GM12878 (cell line): ENCODE results near the gene KLRB1. TPM values are rescaled to one million over a fixed set of nuclear protein-coding genes. Genes with fewer than 3 reads are reported as not detected.

Experiments used
- ATF7 ChIP-seq: fragments of 450-650 bp; IDR thresholded peaks from 2 replicates; pipeline ENCODE4 v1.6.1; 2016; ENCODE audit warnings: low read depth, mild to moderate bottlenecking
- BHLHE40 ChIP-seq, 2 experiments: fragments of 450-650 bp in 1 of 2; IDR thresholded peaks; 2 replicates each; pipeline ENCODE4 v1.6.1; 2011 to 2017; ENCODE audit warnings: low read depth in 2 of 2, borderline replicate concordance in 1 of 2, improper control_type of control experiment in 1 of 2, low read length in 1 of 2, mild to moderate bottlenecking in 1 of 2
- HCFC1 ChIP-seq: fragments of 150-350 bp; IDR thresholded peaks from 2 replicates; pipeline ENCODE4 v1.6.1; 2014; ENCODE audit warnings: low read length
- IKZF1 ChIP-seq: fragments of 450-650 bp; conservative IDR thresholded peaks from 2 replicates; pipeline ENCODE4 v1.6.1; 2017; ENCODE audit warnings: antibody characterized with exemption, mild to moderate bottlenecking
- RAD51 ChIP-seq: fragments of 450-650 bp; IDR thresholded peaks from 2 replicates; pipeline ENCODE4 v1.6.1; 2016; ENCODE audit warnings: moderate library complexity, mild to moderate bottlenecking, inconsistent platforms
- RBBP5 ChIP-seq: fragments of 200-600 bp; sonication (generic); conservative IDR thresholded peaks from 2 replicates; pipeline ENCODE4 v1.6.1; 2016
- SPI1 ChIP-seq: IDR thresholded peaks from 2 replicates; pipeline ENCODE4 v1.6.1; 2011; ENCODE audit warnings: low read depth, mild to moderate bottlenecking, low read length, moderate library complexity, borderline replicate concordance; ENCODE audit not compliant: insufficient read depth
- YBX1 ChIP-seq: fragments of 450-650 bp; IDR thresholded peaks from 2 replicates; pipeline ENCODE4 v1.6.1; 2016; ENCODE audit warnings: antibody characterized with exemption
- ZBED1 ChIP-seq: IDR thresholded peaks from 2 replicates; pipeline ENCODE4 v1.6.1; 2016; ENCODE audit warnings: borderline replicate concordance
- polyA plus RNA-seq, 11 experiments: library from polyadenylated mRNA; depleted of rRNA in 4 of 11; unstranded in 6 of 11; stranded (reverse) in 5 of 11; fragments of >200 nt; fragmentation: Nextera tagmentation in 4 of 11; fragmentation: Illumina TruSeq in 1 of 11; extraction: Ambion mirVana in 4 of 11; extraction: Trizol in 1 of 11; gene quantifications; 1 replicate in 1 of 11; 2 replicates in 10 of 11; pipeline versions ENCODE4 v1.2.1 to v1.2.3, GENCODE V29; 2011 to 2016; ENCODE audit warnings: inconsistent platforms in 2 of 11, missing spikeins in 2 of 11, low read depth in 1 of 11
- total RNA-seq, 4 experiments: library from RNA; depleted of rRNA in 3 of 4; stranded (reverse); fragments of >200 nt in 3 of 4; fragmentation: Illumina TruSeq in 1 of 4; extraction: Trizol in 1 of 4; gene quantifications; 2 replicates each; pipeline versions ENCODE4 v1.2.1 to v1.2.3, GENCODE V29; 2013 to 2021
- TF ChIP-seq, protein P1 (sequence below): fragments of 450-650 bp; IDR thresholded peaks from 2 replicates; pipeline ENCODE4 v1.6.1; 2016; ENCODE audit warnings: mild to moderate bottlenecking, moderate library complexity, borderline replicate concordance
- TF ChIP-seq, protein P2 (sequence below): IDR thresholded peaks from 2 replicates; pipeline ENCODE4 v1.6.1; 2011; ENCODE audit warnings: borderline replicate concordance, low read depth, mild to moderate bottlenecking, moderate library complexity, low read length; ENCODE audit not compliant: insufficient read depth, poor library complexity, severe bottlenecking
- TF ChIP-seq, protein P3 (sequence below): IDR thresholded peaks from 2 replicates; pipeline ENCODE4 v1.6.1; 2011; ENCODE audit warnings: borderline replicate concordance, low read depth, mild to moderate bottlenecking, moderate library complexity, mixed read lengths, low read length; ENCODE audit not compliant: insufficient read depth; ENCODE audit errors: extremely low read length
- TF ChIP-seq, protein P4 (sequence below): fragments of 450-650 bp; IDR thresholded peaks from 2 replicates; pipeline ENCODE4 v1.6.1; 2017; ENCODE audit warnings: mild to moderate bottlenecking, moderate library complexity

The KLRB1 gene
- total and polyA plus RNA-seq, 10 of the 15 experiments (the other 5 are each of a cell fraction or from before 2014, with no cell fraction given): not detected

DNA sequence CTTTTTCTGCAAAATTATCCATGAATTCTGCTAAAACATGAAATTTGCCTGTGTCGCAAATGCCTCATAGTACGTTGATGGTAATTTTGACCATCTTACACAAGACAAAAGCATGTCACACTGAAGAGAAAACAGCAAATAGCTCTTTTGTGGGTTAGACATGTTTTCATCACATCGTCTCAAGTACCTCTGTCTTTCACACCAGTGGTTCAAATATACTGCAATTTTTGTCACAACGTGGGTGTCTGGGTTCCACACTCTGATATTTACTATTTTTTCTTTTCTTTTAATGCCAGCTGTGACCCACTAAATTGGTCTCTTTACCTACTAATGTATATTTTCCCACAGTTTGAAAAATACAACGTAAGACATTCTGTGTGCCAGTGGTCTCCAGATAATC lies 10.4 kb downstream of the KLRB1 start (continued):
- TF ChIP-seq SPI1: no peak
- no peak for TF ChIP-seq ZBED1
- TF ChIP-seq, protein P1, sequence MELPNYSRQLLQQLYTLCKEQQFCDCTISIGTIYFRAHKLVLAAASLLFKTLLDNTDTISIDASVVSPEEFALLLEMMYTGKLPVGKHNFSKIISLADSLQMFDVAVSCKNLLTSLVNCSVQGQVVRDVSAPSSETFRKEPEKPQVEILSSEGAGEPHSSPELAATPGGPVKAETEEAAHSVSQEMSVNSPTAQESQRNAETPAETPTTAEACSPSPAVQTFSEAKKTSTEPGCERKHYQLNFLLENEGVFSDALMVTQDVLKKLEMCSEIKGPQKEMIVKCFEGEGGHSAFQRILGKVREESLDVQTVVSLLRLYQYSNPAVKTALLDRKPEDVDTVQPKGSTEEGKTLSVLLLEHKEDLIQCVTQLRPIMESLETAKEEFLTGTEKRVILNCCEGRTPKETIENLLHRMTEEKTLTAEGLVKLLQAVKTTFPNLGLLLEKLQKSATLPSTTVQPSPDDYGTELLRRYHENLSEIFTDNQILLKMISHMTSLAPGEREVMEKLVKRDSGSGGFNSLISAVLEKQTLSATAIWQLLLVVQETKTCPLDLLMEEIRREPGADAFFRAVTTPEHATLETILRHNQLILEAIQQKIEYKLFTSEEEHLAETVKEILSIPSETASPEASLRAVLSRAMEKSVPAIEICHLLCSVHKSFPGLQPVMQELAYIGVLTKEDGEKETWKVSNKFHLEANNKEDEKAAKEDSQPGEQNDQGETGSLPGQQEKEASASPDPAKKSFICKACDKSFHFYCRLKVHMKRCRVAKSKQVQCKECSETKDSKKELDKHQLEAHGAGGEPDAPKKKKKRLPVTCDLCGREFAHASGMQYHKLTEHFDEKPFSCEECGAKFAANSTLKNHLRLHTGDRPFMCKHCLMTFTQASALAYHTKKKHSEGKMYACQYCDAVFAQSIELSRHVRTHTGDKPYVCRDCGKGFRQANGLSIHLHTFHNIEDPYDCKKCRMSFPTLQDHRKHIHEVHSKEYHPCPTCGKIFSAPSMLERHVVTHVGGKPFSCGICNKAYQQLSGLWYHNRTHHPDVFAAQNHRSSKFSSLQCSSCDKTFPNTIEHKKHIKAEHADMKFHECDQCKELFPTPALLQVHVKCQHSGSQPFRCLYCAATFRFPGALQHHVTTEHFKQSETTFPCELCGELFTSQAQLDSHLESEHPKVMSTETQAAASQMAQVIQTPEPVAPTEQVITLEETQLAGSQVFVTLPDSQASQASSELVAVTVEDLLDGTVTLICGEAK: no peak
- TF ChIP-seq, protein P2, sequence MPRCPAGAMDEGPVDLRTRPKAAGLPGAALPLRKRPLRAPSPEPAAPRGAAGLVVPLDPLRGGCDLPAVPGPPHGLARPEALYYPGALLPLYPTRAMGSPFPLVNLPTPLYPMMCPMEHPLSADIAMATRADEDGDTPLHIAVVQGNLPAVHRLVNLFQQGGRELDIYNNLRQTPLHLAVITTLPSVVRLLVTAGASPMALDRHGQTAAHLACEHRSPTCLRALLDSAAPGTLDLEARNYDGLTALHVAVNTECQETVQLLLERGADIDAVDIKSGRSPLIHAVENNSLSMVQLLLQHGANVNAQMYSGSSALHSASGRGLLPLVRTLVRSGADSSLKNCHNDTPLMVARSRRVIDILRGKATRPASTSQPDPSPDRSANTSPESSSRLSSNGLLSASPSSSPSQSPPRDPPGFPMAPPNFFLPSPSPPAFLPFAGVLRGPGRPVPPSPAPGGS: no peak
- no peak for TF ChIP-seq HCFC1
- no peak for TF ChIP-seq RAD51
- TF ChIP-seq IKZF1: no peak
- no peak for TF ChIP-seq BHLHE40 (IDR thresholded peaks at IDR 0.05; ENCODE audit: borderline replicate concordance in 1 of 2, low read depth in 2 of 2, low read length in 1 of 2)
- TF ChIP-seq, protein P3, sequence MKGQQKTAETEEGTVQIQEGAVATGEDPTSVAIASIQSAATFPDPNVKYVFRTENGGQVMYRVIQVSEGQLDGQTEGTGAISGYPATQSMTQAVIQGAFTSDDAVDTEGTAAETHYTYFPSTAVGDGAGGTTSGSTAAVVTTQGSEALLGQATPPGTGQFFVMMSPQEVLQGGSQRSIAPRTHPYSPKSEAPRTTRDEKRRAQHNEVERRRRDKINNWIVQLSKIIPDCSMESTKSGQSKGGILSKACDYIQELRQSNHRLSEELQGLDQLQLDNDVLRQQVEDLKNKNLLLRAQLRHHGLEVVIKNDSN: no peak
- TF ChIP-seq, protein P4, sequence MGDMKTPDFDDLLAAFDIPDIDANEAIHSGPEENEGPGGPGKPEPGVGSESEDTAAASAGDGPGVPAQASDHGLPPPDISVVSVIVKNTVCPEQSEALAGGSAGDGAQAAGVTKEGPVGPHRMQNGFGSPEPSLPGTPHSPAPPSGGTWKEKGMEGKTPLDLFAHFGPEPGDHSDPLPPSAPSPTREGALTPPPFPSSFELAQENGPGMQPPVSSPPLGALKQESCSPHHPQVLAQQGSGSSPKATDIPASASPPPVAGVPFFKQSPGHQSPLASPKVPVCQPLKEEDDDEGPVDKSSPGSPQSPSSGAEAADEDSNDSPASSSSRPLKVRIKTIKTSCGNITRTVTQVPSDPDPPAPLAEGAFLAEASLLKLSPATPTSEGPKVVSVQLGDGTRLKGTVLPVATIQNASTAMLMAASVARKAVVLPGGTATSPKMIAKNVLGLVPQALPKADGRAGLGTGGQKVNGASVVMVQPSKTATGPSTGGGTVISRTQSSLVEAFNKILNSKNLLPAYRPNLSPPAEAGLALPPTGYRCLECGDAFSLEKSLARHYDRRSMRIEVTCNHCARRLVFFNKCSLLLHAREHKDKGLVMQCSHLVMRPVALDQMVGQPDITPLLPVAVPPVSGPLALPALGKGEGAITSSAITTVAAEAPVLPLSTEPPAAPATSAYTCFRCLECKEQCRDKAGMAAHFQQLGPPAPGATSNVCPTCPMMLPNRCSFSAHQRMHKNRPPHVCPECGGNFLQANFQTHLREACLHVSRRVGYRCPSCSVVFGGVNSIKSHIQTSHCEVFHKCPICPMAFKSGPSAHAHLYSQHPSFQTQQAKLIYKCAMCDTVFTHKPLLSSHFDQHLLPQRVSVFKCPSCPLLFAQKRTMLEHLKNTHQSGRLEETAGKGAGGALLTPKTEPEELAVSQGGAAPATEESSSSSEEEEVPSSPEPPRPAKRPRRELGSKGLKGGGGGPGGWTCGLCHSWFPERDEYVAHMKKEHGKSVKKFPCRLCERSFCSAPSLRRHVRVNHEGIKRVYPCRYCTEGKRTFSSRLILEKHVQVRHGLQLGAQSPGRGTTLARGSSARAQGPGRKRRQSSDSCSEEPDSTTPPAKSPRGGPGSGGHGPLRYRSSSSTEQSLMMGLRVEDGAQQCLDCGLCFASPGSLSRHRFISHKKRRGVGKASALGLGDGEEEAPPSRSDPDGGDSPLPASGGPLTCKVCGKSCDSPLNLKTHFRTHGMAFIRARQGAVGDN: no peak
- TF ChIP-seq YBX1: no peak
- no peak for TF ChIP-seq RBBP5
- TF ChIP-seq ATF7: no peak
